ENCODE data around the gene ZNF101.
"Not testable (repeated sequence)": the region's sequence is repeated elsewhere in the genome, so short reads cannot be mapped to it uniquely, and the experiment has no call there.

ZNF101 gene

GRCh38 chr19:19661675-19662251 is 6.9 kb upstream of the ZNF101 start:
- no peak for DNase-seq (ENCODE audit: low read depth)
- TF ChIP-seq CTCF (conservative IDR thresholded peaks at IDR 0.05; ENCODE audit: control insufficient read depth, insufficient read depth, low read depth, low read length), result no peak
- H3K4me3 ChIP-seq (ENCODE audit: control insufficient read depth, low read depth, low read length), result no peak overlapping the region

GRCh38 chr19:19662344-19662743 is 6.3 kb upstream of the ZNF101 start:
- TF ChIP-seq CTCF (conservative IDR thresholded peaks at IDR 0.05; ENCODE audit: control insufficient read depth, insufficient read depth, low read depth, low read length), result no peak
- no peak for DNase-seq (ENCODE audit: low read depth)

GRCh38 chr19:19662871-19663255 is 5.8 kb upstream of the ZNF101 start:
- no peak for TF ChIP-seq CTCF (conservative IDR thresholded peaks at IDR 0.05; ENCODE audit: control insufficient read depth, insufficient read depth, low read depth, low read length)
- peak; percentile 29 for DNase-seq (ENCODE audit: low read depth)
- H3K4me3 ChIP-seq (ENCODE audit: control insufficient read depth, low read depth, low read length), result peak overlapping the region; percentile 88

More at GRCh38 chr19:19662344-19662743, 6.3 kb upstream of the ZNF101 start:
- peak overlapping the region; percentile 88 for H3K4me3 ChIP-seq (ENCODE audit: control insufficient read depth, low read depth, low read length)

- H3K4me3 ChIP-seq (ENCODE audit: control insufficient read depth, low read depth, low read length), result peak within 1 kb of the TSS; percentile 88
- peak; percentile 96 for DNase-seq (ENCODE audit: low read depth)
- TF ChIP-seq CTCF (conservative IDR thresholded peaks at IDR 0.05; ENCODE audit: control insufficient read depth, insufficient read depth, low read depth, low read length), result no peak
These were observed 5.2 kb upstream of the ZNF101 start, which contains the start of gene ATP13A1 for GRCh38 chr19:19663256-19664120. ATP13A1 (minus strand) TSS chr19:19663676; CDS start chr19:19663666, 10 bp downstream.

- DNase-seq (ENCODE audit: low read depth); H3K4me3 ChIP-seq (ENCODE audit: control insufficient read depth, low read depth, low read length): not testable (repeated sequence)
These were observed 3.2 kb upstream of the ZNF101 start for GRCh38 chr19:19665420-19665948.

GRCh38 chr19:19670070-19670551 is 1.5 kb downstream of the ZNF101 start:
- peak overlapping the region; percentile 82 for H3K4me3 ChIP-seq (ENCODE audit: control insufficient read depth, low read depth, low read length)
- no peak for DNase-seq (ENCODE audit: low read depth)
- no peak for TF ChIP-seq CTCF (conservative IDR thresholded peaks at IDR 0.05; ENCODE audit: control insufficient read depth, insufficient read depth, low read depth, low read length)

GRCh38 chr19:19672816-19673215 is 4.2 kb downstream of the ZNF101 start:
- no peak for DNase-seq (ENCODE audit: low read depth)
- no peak overlapping the region for H3K4me3 ChIP-seq (ENCODE audit: control insufficient read depth, low read depth, low read length)
- no peak for TF ChIP-seq CTCF (conservative IDR thresholded peaks at IDR 0.05; ENCODE audit: control insufficient read depth, insufficient read depth, low read depth, low read length)

All from fibroblast of mammary gland (primary cell).